ENCODE results near the gene B3GNT2.

- no peak for TF ChIP-seq CTCF (IDR thresholded peaks at IDR 0.05)
- TF ChIP-seq POLR2A (IDR thresholded peaks at IDR 0.05): no peak
Measured at GRCh38 chr2:62231541-62231940, 35.6 kb downstream of the B3GNT2 start.
